HG03280 (cell line): ENCODE results near the gene PLD6.

Source experiments
- ATAC-seq: cut with Tn5 transposase; IDR thresholded peaks from one replicate; pipeline ENCODE4 v1.9.1; 2021; ENCODE audit warnings: mild to moderate bottlenecking, moderate library complexity; ENCODE audit not compliant: unreplicated experiment

The PLD6 gene

DNA sequence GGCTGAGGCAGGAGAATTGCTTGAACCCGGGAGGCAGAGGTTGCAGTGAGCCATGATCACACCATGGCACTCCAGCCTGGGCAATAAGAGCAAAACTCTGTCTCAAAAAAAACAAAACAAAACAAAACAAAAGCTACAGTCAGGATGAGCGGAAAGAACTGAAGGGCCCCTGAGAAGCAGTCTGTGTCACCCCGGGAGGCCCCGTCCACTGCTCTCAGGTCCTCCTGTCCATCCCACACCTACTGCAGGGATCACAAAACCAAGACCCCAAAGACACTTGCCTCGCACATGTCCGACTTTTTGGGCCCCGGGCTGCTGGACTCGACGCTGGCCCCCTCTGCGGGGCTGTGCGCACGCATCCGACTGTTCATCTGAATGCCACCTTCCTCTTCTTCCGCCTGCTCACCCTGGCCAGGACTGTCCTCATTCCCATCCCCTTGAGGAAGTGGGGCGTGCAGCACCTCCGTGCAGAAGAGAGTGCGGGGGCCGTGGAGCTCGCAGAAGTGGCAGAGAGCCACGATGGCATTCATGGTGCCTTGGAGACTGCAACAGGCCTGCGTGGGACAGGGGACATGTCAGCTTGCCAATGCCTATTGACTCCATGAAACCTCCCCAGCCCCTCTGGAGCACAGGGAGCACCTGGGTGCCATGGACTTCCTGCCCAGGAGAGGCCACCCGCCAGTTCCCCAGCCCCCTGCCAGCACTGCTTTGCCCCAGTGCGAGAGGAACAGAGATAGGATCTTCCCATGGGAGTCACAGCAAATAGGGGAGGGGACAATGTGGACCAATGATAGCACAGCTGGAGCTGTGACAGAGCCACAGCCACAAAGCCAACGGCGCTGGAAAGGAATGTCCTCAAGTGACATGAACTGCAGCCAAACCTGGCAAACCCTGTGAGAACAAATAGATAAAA is 21.7 kb upstream of the PLD6 start:
- ATAC-seq: no peak

DNA sequence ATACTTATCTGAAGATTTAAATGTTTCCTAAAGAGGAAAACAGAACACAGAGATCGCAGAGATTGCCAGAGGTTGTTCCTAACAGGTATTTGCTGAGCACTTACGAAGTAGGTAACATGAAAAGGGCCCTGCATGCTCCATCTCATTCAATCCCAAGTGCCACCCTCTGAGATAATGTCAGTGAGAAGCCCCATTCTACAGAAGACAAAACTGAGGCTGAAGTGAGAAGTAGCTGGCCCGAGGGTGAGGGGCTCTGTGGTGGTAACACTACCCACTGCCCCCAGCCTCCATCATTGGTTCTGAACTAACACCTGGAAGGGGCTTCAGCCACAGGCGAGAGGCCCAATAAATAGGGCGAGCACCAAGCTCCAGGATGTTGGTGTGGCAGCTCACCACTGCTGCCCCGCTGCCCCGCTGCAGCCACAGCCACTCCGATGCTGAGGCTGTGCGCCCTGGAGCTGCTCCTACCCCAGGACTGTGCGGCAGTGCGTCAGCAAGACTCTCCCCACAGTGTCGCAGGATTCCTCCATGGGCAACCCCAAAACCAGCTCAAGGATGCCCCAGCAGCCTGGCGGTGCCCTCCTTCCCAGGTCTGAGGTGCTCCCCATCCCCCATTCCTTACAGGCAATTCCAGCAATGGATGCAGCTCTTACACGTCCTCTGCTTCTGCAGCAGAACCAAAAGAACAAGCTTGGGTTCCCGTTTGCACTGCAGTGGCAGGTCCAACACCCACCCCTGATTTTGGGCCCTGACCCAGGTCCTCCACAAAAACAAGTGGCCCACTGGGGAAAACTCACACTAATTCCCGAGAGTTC is 20.5 kb upstream of the PLD6 start:
- no peak for ATAC-seq

DNA sequence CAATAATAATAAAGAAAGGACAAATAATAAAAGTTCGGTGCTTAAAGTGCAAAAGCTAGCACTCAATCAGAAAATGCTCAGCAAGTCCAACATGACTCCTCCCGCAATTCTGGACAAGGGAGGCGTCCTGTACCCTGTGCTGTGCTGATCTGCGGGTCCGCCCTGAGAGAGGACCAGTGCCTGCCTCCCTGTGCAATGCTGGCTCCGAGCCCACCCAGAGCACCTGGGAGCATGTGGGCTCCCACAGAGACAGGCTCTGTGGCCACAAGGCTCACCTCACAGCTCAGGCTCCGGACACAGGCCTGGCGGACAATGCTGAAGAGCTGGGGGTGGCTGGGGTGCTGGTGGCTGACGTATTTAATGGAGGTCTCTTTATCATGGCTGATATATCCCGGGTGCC is 19.8 kb upstream of the PLD6 start:
- ATAC-seq: no peak

DNA sequence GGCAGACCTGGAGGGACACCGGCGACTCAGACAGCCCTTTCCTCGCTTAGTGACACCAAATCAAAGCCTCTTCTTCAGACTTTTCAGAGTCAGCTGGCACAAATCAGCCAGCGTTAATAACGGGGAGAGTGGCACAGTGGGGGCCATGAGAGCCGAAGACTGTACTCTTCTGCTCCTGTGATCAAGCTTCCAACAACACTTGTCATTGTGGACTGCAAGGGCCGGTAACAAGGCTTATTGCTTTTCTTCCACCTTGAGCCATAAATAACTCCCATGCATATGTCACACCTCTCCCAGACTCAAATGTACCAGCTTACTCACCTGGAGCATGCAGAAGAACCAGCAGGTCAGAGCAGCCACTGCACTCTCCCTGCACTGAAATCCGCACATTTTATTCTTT is 18.0 kb upstream of the PLD6 start:
- no peak for ATAC-seq

DNA sequence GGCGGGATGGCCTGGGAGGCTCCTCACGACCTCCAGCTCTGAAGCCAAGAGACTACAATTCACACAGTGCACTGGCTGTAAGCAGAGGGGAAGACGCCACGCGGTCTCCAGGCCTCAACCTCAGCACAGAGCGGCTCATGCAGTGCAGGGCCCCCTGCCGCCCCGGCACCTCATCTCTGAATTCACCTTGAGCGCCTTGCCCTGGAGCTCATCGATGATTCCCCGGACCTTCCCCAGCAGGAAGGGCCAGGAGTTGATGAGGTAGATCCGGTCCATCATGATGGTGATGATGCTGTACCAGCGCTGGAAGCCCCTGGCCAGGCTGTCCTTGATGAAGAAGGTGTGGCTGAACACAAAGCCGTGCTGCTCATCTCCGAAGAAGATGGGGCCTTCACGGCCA is 17.6 kb upstream of the PLD6 start:
- no peak for ATAC-seq

DNA sequence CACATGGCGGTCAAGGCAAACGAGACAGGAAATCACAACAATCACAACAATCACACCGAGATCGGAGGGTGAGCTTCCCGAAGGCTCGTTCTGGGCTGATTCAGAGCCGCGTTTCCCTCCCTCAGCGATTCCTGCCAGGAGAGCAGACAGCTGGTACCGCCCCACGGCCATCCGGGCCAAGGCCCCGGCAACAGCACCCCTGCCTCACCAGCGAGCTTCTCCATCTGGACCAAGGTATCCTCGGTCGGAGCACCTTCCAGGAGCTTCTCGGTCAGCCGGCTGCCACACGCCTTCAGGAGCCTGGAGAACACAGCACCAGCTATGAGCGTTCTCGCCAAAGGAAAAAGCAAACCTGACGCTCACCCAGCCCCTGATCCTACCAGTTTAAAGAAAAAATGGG is 15.2 kb upstream of the PLD6 start:
- no peak for ATAC-seq

DNA sequence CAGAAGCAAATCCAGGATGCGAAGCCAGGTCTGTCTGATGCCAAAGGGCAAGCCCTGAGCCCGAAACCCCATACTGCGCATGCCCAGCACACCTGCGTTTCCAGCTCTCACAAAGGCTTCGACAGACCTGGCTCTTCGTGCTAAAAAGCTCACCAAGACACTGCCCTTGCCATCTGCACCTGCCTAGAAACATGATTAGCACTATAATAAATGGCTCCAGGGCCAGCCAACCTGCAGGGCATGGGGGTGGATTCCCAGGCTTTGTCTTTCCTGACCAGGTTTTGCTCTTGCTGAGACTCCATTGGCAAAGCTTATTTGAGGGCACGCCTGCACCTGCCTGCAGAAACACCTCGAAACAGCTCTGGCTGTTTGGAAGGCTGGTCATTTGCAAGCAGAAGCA is 14.4 kb upstream of the PLD6 start:
- ATAC-seq: no peak

DNA sequence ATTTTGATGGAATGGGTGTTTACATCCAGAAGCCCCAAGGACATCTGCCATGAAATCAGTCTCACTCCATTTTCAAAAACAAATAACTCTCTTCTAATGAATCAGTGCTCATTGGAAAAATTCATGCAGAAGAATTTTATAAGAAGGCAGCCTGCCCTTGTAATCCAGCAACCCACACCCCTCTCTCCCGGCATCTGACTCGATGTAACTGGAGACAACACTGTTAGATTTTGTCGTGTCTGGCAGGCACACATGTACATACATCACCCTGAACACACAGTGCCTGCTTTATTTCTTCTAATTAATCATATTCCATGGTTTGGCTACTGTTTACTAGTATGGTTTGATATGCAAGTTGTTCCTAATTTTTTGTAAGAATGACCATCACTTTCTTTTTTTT is 11.9 kb upstream of the PLD6 start:
- ATAC-seq: no peak

DNA sequence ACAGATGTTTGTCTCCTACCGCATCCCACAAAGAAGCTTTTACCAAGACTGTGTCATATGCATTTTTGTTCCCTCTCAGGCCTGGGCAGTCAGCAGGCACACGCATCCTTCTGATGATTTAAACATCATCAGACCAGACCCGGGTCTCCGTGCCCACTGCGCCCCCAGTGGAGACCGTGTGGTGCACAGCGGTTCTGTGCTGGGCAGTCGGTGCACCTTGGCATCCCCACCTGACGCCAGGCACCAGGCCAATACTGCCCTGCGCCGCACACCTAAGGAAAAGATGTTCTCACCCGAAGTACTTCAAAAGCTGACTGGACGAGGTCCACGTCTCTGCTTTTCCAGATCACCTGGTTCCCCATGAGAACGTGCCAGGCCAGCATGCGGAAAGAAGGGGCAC is 10.6 kb upstream of the PLD6 start:
- ATAC-seq: no peak

DNA sequence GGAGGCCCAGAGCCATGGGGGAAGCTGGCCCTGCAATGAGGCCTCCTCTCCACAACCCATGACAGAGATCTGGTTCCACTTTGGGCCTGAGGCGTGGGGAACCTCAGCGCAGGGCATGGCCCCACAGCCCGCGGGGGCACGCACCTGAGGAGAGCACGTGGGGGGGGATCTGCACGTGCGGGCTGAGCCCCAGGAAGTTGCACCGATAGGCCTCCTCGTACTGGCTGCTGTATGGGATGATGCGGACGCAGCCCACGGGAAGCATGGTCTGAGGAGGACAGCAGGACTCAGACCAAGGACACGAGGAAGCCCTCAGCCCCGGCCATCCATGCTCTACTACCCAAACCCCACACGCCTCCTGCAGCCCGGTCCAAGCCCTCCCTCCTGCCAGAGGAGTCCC is 10.1 kb upstream of the PLD6 start:
- no peak for ATAC-seq

DNA sequence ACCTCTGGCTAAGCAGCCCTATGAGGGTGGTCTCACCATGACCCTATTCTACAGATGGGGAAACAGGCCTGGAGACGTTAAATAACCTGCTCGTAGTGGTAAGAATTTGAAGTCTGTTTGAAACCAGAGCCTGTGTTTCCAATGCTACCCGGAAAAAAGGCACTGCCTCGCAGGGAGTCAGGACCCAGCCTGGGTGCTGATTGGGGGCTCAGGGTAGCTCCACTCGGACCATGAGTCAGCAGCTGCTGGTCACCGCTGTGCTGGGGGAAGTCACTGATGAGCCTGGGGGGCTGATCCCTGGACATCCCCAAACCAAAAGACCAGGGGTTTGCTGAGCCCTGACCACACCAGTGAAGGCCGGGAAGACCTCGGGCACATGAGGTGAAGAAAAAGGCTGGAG is 9.4 kb upstream of the PLD6 start:
- no peak for ATAC-seq

DNA sequence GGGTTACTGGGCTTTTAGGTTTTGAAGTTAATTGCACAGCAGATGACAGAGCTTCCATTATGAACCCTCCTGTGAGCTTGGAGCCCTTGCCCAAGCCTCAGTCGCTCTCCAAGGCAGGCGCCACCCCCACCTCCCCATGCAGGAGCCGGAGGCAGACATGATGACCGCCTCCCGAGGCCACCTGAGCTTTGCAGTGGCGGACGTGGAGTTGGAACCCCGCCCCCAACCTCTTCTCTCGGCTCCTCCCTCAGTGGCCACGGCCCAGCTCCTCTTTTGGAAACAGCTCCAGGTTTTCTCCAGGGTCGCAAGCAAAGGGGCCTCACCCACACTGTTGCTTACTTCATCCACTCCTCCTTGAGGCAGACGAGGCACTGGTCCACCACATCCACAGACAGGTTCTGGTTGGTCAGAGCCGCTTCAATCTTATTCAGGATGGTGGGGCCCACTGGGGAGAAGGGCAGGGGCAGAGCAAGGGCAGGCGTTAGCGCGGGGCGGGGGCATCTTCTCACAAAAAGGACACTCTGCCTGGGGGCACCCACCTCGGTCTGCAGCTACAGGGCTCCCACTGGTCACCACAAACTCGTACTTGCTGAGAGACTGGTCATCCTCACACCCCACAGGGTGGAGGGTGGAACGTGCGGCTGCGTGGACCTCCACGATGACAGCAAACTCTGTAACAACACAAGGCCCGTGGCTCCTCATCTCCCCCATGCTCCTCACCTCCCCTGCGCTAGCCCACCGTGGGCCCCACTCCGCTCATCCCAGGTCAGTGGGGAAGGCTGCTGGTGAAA is 8.7 kb upstream of the PLD6 start:
- no peak for ATAC-seq

DNA sequence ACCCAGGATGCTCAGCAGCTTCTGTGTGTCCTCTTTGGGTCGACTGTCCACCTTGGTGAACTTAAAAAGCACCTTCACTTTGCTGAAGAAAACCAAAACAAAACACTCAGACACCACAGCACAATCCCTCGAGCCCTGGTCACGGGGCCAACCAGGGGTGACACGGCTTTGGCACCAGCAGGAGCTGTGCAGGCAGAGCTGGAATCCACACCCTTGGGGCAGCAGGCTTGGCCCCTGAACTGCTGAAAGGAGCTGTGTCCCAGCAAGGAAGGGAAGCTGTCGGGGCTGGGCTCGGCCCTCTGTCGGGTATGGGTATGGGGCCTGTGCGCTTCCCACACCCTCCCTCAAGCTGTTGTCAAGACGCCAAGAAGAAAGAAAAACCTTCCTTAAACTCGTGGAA is 7.6 kb upstream of the PLD6 start:
- no peak for ATAC-seq

DNA sequence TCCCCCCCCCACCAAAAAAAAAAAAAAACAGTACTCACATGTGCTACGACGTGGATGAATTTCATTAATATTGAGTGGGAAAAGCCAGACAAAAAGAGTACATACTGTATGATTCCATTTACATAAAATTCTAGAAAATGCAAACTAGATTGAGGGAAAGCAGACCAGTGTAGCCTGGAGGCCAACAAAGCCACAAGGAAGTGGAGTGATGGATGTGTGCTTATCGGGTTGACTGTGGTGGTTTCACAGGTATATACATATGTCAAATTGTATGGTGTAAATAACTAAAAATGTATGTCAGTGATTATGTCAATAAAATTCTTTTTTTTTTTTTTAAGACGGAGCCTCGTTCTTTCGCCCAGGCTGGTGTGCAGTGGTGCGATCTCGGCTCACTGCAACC is 1.9 kb upstream of the PLD6 start:
- ATAC-seq: no peak

DNA sequence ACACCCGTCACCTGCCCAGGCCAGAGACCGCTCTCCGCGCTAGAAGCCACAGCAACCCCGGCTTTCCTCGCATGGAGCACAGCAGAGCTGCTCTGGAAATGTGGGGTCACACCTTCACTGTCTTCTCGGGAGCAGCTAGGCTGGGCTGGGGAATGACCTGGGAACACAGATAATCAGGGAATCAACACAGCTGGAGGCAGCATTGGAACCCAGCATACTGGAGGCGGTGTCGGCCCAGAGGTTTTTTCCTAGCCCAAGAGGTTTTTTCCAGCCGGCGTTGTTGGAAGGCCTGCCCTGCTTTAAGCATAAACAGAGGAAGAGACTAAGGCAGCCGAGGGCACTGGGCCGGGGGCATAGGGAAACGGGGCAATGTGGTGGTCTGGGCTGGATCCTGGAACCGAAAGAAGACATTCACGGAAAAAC is 791 bp upstream of the PLD6 start:
- ATAC-seq: no peak

DNA sequence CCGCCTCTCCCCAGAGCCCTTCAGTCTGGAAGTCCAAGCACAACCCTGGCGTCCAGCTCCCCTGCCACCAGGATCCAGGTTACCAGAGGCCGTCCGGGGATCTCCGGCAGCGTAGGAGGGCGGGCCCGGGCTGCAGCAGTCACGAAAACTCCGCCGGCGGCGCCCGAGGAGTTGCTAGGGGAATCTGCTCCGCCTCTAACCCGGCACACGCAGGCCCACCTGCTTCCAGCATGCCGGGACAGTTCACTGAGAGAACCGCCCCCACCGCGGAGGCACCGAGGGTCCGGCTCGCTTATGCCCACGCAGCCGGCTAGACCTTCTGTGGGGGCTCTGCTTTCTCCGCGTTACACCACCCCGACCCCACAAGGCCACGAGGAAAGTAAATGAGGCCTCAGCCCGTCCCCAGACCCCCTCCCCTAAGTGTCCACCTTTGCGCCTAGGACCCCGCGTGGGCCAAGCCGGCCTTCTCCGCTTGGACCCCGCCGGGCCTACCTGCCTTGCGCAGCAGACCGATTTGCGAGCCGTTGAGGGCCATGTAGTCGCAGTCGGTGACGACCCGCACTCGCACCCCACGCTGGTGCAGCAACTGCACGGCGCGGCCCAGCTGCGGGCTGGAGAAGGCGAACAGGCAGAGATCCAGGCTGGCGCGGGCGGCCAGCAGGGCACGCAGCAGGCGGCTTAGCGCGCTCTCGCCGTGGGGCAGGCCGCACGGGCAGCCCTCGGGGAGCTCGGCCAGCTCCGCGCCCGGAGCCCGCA is 587 bp downstream of the PLD6 start:
- peak; percentile 38 for ATAC-seq

DNA sequence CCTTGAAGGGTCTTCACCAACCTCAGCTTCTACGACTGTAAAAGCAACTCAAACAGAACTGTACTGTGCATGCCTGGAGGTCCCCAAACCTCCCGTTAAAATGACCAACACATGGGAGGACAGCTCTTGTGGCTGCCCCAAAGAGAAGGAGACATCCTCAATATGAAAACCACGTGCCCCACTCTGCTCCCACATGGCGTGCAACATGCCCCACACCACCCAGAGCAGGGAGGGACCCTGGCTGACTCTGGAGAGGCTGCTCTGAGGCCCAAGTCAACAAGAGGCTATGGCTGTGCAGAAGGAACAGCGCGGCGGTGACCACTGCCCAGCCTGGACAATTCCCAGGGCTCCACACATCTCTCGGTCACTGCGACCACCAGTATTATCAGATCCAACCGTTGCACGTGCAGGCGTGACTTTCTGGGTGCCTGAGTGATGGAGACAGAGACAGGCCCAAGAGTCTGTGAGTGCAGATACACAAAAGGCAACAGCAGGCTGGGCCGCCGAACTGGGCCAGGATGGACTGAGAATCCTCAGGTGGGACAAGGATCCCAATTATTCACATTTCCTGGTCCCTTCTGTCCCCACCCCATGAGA is 1.4 kb downstream of the PLD6 start:
- no peak for ATAC-seq

DNA sequence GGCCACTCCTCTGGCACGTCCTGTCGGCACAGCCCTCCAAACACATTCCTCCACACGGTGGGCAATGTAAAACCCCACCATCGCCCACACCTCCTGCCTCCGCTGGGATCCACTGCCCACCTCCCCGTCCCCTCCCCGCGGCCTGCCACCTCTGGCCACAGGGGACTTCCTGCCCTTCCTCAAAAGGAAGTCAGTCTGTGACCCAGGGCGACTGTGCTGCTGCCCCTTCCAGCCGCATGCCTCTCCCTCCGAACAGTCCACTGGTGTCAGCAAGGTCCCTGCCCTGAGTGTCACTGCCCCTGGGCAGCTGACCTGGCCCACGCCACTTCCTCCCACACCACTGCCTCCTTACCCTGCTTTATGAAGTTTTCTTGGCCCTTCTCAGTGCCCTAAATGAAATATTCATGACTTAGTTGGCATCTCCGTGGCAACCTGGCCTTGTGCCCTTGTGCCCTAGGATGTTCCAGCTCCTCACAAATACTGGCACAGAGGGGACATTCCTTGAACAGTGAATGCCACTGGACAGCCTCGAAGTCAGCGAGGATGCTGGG is 2.0 kb downstream of the PLD6 start:
- no peak for ATAC-seq

DNA sequence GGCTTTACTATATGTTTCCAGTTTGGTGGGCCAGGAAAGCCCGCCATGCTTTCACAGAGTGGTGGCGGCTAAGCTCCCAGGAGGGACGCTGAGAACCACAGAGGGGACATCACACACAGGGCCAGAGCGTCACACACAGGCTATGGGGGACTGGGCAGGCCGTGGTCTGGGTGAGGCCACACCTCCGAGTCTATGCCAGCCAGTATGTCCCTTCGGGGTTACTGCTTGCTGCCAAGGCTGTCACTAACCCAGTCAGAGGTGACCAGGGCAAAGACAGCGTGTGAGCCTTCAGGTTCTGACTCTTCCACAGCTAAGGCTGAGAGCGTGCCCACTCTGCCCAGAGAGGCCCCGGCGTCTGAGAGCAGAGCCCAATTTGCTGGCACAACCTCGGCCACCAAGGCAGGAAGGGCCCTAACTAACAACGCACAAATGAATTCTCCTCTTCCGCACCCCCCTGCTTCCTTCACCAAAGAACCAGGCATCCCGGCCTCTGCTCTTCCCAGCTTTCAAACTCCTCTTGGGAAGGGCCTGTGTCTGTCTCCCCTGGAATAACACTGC is 2.9 kb downstream of the PLD6 start:
- ATAC-seq: no peak

DNA sequence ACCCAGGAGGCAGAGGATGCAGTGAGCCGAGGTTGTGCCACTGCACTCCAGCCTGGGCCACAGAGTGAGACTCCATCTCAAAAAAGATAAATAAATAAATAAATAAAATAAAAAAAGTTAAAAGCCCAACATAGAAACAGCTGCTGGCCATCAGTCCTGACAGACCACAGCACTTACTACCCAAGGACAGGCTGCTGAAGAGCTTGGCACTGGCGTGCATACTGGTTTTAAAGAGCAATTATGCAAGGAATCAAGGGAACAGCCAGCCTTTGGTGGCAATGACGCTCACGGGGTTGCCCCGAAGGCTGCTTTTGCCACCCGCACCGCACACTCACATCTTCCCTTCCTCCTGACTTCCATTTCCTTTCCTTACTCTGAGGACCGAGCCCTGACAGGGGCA is 4.2 kb downstream of the PLD6 start:
- no peak for ATAC-seq
